Osteocyte (in vitro differentiated cells): ENCODE measurements around the gene COL23A1. TPM values are rescaled to one million over a fixed set of nuclear protein-coding genes. Genes with fewer than 3 reads are reported as not detected.

Experiments used
- DNase-seq: peaks from one replicate; pipeline ENCODE4 v3.0.0; 2021; ENCODE audit warnings: mixed read lengths; ENCODE audit not compliant: unreplicated experiment; ENCODE audit errors: extremely low spot score
- H3K27ac Mint-ChIP-seq: one replicate; pipeline ENCODE4 v1.8.0; 2021; ENCODE audit warnings: mild to moderate bottlenecking, mixed read lengths; ENCODE audit not compliant: unreplicated experiment
- H3K27me3 Mint-ChIP-seq: one replicate; pipeline ENCODE4 v1.8.0; 2021; ENCODE audit warnings: mixed read lengths; ENCODE audit not compliant: unreplicated experiment
- H3K36me3 Mint-ChIP-seq: one replicate; pipeline ENCODE4 v1.8.0; 2021; ENCODE audit warnings: mixed read lengths; ENCODE audit not compliant: unreplicated experiment
- H3K4me1 Mint-ChIP-seq: one replicate; pipeline ENCODE4 v1.8.0; 2021; ENCODE audit warnings: mixed read lengths; ENCODE audit not compliant: unreplicated experiment
- H3K4me3 Mint-ChIP-seq: one replicate; pipeline ENCODE4 v1.8.0; 2021; ENCODE audit warnings: mild to moderate bottlenecking, moderate library complexity, mixed read lengths; ENCODE audit not compliant: unreplicated experiment
- H3K9me3 Mint-ChIP-seq: one replicate; pipeline ENCODE4 v1.8.0; 2021; ENCODE audit warnings: mixed read lengths; ENCODE audit not compliant: unreplicated experiment
- CTCF ChIP-seq: fragments of 200-600 bp; sonication (generic); IDR thresholded peaks from 2 replicates; pipeline ENCODE4 v1.5.0; 2021; ENCODE audit warnings: antibody characterized with exemption, mild to moderate bottlenecking, moderate library complexity
- total RNA-seq: library from RNA; stranded (reverse); gene quantifications from 2 replicates; pipeline ENCODE4 v1.2.1, GENCODE V29; 2021

Gene COL23A1
- total RNA-seq, 1 donor from 2014 or later, result not detected

- Mint-ChIP-seq H3K27ac (no peak overlapping the region), H3K9me3 (peaks cover 3% of the 10 kb centered on the region), H3K4me1 (no peaks in the 10 kb centered on the region), H3K4me3 (no peak overlapping the region), H3K27me3 (no peaks in the 10 kb centered on the region), H3K36me3 (no peaks in the 10 kb centered on the region)
- TF ChIP-seq CTCF, result no peak
- DNase-seq, result no peak
Observed at GRCh38 chr5:178533136-178533535, 57.1 kb downstream of the COL23A1 start.

- H3K4me3 Mint-ChIP-seq, result no peak overlapping the region
- no peak for TF ChIP-seq CTCF
- peaks cover 3% of the 10 kb centered on the region for H3K9me3 Mint-ChIP-seq
- no peak for DNase-seq
- H3K27me3 Mint-ChIP-seq, result no peaks in the 10 kb centered on the region
- H3K27ac Mint-ChIP-seq, result no peak overlapping the region
- H3K36me3 Mint-ChIP-seq, result no peaks in the 10 kb centered on the region
- no peaks in the 10 kb centered on the region for H3K4me1 Mint-ChIP-seq
Observed at GRCh38 chr5:178532666-178533065, 57.5 kb downstream of the COL23A1 start.

- no peaks in the 10 kb centered on the region for H3K27me3 Mint-ChIP-seq
- no peak overlapping the region for H3K4me3 Mint-ChIP-seq
- no peaks in the 10 kb centered on the region for H3K36me3 Mint-ChIP-seq
- no peak for TF ChIP-seq CTCF
- H3K27ac Mint-ChIP-seq, result no peak overlapping the region
- H3K4me1 Mint-ChIP-seq, result no peaks in the 10 kb centered on the region
- H3K9me3 Mint-ChIP-seq, result peaks cover 3% of the 10 kb centered on the region
- no peak for DNase-seq
Observed at GRCh38 chr5:178532236-178532635, 58.0 kb downstream of the COL23A1 start.

GRCh38 chr5:178531786-178532185 is 58.4 kb downstream of the COL23A1 start:
- TF ChIP-seq CTCF, result no peak
- Mint-ChIP-seq H3K4me1 (no peaks in the 10 kb centered on the region), H3K9me3 (peaks cover 3% of the 10 kb centered on the region), H3K36me3 (no peaks in the 10 kb centered on the region), H3K27ac (no peak overlapping the region), H3K27me3 (no peaks in the 10 kb centered on the region), H3K4me3 (no peak overlapping the region)
- no peak for DNase-seq

- Mint-ChIP-seq H3K9me3 (peaks cover 3% of the 10 kb centered on the region), H3K4me1 (no peaks in the 10 kb centered on the region), H3K36me3 (no peaks in the 10 kb centered on the region), H3K4me3 (no peak overlapping the region), H3K27ac (no peak overlapping the region), H3K27me3 (no peaks in the 10 kb centered on the region)
- no peak for TF ChIP-seq CTCF
- no peak for DNase-seq
Observed at GRCh38 chr5:178530526-178530925, 59.7 kb downstream of the COL23A1 start.
